Frontal cortex (tissue), 4 donors: ENCODE data around the gene SF3B1. TPM values are rescaled to one million over a fixed set of nuclear protein-coding genes. Genes with fewer than 3 reads are reported as not detected.
A peak's percentile ranks its signal among the peaks of the same experiment; 100 is the strongest.
"Not testable (repeated sequence)": the region's sequence is repeated elsewhere in the genome, so short reads cannot be mapped to it uniquely, and the experiment has no call there.

Experiments used
- DNase-seq, 2 donors: peaks; one replicate each; pipeline ENCODE4 v3.0.0; 2012; ENCODE audit warnings: low spot score in 2 of 2
- FAIRE-seq: peaks from 2 replicates; lab custom pipeline; 2012; peaks lifted over from hg19 to GRCh38; lab: Jason Lieb, UNC
- total RNA-seq: library from RNA; depleted of rRNA; stranded (reverse); fragments of >200 nt; gene quantifications from one replicate; pipeline ENCODE4 v1.2.3, GENCODE V29; 2014
- donor health status: control.
- donor health status: control.
- donor health status: control.

The SF3B1 gene
- 250 TPM for total RNA-seq

GRCh38 chr2:197434541-197435513, at the start of gene SF3B1:
Gene SF3B1, minus strand, starts transcription at chr2:197435028. Its CDS starts 29 bp downstream, at chr2:197434999.
- FAIRE-seq (no peak), DNase-seq (peak; percentile 76 to 88)

DNA sequence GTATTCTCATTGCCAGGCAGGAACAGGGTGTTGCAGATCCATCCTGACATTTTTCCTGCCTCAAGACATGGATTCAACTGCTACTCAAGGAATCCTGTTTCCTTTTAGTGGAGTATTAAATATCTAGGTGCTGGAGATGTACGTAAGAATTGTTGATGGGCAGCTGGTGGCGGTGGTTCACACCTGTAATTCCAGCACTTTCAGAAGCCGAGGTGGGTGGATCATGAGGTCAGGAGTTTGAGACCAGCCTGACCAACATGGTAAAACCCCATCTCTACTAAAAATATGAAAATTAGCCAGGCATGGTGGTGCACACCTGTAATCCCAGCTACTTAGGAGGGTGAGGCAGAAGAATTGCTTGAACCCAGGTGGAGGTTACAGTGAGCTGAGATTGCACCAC, 49.4 kb upstream of the SF3B1 start:
- DNase-seq, FAIRE-seq: not testable (repeated sequence)

DNA sequence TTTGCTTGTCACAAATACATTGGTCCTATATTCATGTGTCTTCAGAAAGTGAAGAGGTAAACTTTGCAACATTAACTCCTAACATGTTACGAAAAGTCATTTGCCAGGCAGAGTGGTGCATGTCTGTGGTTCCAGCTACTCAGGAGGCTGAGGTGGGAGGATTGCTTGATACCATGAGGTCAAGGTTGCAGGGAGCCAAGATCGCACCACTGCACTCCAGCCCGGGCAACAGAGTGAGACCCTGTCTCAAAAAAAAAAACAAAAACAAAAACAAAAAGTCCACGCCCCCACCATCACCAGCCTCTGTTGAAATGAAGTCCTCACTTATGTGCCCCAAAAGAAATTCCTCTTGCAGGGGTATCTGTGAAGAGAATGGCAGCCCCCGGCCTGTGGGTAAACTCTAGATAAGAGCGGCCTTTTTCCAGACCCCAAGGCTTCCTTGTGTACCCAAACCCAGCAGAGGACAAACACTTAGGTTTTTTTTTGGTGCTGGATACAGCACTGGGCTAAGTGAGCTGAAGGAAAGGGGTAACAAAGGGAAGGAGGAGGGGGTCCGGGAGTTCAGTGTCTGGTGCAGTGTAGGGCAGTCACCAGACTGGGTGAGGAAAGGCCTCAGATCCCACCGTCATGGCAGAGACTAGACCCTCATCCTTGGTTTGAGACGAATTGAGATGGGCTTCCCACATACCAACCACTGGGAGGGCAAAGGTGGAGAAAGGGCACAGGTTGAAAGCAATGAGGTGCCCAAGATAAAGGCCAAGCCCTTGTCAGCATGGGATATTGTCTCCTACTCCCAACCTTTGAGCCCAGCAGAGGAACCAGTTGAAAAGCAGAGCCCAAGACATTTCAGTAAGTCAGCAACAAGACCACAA, 45.6 kb upstream of the SF3B1 start:
- DNase-seq (no peak), FAIRE-seq (no peak)

DNA sequence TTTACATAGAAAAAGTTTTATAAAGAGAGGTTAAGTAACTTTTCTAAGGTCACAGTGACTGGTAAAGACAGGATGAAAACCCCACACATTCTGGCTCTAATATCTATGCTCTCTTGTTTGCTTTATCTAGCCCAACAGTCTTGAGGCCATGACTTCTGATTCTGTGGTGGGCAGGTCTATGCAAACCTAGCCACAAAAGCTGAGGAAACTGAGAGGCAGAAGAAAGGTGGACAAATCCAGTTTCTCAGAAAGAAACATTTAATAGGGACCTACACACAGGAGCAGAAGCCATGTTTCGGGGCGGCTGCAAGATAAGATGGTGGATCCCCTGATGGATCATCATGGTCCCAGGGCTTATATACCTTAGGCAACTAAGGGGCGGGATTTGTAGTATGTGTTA, 43.0 kb upstream of the SF3B1 start:
- FAIRE-seq (no peak), DNase-seq (no peak)

- no peak for FAIRE-seq
- no peak for DNase-seq
Observed at GRCh38 chr2:197472166-197472565, 37.3 kb upstream of the SF3B1 start.

DNA sequence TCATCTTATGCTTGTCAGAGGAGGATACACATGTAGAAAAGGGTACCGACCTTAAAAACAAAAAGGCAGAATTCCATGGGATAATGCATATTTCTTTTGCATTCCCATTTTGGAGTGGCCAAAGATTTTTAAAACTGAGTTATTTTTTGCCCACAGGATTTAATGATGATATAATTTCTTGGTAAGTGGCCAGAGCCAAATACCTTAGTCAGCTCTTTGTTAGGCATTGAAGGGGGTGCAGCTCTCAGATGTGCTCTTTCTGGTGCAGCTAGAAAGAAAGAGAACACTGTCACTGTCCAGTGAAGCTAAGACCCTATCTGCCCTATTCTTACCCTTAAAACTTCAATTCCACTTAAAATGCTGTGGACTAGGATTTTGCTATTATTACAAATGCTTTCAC, 29.3 kb upstream of the SF3B1 start:
- no peak for DNase-seq

DNA sequence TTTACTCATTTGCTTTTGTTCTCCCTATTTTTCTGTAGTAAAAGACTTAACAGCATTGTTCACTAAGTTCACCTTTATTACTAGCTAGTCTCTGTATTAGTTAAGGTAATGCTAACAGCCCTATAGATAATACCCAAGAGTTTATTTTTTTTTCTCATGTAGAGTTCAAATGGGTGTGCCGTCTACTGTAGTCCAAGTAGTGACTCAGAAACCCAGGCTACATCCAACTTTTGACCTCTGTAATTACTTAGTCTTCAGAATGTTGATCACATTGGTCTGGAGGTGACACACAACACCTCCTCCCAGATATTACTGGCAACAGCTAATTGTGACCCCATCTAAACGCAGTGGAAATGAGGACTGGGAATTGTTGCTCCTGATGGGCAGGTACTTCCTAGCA, 26.2 kb upstream of the SF3B1 start:
- no peak for DNase-seq
- no peak for FAIRE-seq

More for the DNA sequence above, 29.3 kb upstream of the SF3B1 start:
- no peak for FAIRE-seq

DNA sequence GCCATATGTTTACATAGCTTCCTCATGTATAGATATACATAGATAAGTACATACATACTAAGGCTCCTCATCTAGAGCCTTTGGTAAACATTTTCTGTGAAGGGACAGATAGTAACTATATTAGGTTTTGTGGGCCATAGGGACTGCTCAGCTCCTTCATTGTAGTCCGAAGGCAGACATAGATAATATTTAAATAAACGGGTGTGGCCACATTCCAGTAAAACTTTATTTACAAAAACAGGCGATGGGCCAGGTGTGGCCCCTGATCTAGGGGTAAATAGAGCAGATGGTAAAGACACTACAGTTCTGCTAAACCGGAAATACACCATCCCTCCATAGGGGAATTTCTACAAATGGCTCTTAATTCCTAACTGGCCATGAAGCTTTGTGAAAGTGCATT, 25.8 kb upstream of the SF3B1 start:
- no peak for FAIRE-seq

GRCh38 chr2:197455428-197455827, 20.6 kb upstream of the SF3B1 start:
- FAIRE-seq: no peak
- DNase-seq: no peak

More for the DNA sequence above, 25.8 kb upstream of the SF3B1 start:
- DNase-seq: no peak

GRCh38 chr2:197454923-197455322, 20.1 kb upstream of the SF3B1 start:
- FAIRE-seq: no peak

DNA sequence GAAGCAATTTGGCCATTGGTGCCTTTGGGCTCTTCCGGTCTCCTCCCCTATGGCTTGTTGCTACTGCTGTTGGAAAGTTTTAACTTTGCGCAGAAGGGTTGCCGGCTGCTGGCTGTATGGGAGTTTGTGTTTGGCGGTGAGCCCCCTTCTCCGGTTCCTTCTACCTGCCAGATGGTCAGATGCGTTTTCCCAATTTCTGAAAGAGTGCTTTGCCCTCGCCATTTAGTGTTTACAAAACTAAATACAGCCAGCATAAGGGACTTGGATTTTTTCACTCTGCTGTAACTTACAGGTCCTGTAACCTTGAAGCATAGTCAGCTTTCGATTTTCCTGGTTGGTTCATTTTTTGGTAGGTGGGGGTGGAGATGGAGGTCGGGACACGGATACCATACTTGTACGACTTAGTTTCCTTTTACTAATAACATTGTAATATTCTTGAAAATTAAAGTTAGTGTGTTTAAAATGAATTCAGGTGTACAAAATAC, 19.1 kb upstream of the SF3B1 start:
- FAIRE-seq (no peak), DNase-seq (no peak)

More at GRCh38 chr2:197454923-197455322, 20.1 kb upstream of the SF3B1 start:
- DNase-seq: no peak

DNA sequence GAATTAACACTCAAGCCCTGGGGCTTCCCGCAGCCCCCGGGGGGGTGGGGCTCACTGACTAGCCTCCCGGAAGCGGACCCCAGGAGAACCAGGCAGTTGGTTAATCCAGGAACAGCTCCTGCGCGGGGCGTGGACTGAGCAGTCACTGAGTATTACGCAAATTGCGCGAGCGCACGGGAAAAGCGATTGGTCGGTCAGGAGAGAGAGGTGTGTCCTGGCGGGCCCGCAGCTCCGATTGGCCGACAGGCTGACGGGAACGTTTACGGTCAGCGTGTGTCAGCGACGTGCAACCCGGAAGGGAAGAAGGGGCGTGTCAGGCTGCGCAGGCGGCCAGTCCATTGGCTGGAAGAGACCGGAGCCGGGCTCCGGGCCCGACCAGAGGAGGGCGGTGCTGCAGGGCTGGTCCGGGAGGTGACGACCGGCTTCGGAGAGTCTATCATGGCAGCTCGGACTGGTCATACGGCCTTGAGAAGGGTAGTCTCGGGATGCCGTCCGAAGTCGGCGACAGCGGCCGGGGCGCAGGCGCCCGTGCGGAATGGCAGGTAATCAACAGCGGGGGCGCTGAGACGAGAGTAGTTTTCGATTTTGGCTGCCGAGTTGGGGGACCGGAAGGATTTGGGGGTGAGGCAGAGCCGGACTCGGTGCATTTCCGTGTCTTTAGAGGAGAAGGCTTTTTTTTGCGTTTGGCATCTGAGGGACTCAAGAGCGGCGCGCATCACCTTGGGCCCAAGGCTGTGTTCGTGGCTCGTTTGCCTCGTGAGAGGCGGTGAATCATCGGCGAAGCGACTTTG, 18.5 kb upstream of the SF3B1 start, which contains the start of gene COQ10B:
TSS of gene COQ10B (plus strand) at position 430 of the 791 bp plus-strand sequence. CDS start at position 439, 9 bp downstream.
- FAIRE-seq (peak; percentile 83), DNase-seq (peak; percentile 93 to 95)

DNA sequence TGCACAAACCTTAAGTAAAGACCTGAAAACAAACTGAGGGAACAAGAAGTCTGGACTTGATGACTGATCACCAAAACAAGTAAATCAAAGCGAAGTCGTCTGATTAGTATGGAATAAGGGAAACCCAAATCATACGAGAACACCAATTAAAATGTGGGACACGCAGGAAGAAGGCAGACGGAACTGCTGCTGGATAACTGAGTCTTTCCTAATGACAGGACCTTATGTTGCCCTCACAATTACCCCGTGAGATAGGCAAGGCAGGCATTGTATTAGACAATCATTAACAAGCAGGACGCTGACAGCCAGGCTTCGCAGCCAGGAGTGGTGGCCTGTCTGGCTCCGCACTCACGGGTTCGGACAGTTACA, 17.9 kb upstream of the SF3B1 start:
- DNase-seq (no peak), FAIRE-seq (no peak)

DNA sequence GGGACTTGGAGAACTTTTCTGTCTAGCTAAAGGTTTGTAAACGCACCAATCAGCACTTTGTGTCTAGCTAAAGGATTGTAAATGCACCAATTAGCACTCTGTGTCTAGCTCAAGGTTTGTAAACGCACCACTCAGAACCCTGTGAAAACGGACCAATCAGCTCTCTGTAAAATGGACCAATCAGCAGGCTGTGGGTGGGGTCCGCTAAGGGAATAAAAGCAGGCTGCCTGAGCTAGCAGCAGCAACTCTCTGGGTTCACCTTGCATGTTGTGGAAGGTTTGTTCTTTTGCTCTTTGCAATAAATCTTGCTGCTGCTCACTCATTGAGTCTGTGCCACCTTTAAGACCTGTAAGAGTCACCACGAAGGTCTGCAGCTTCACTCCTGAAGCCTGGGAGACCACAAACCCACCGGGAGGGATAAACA, 16.1 kb upstream of the SF3B1 start:
- not testable (repeated sequence) for FAIRE-seq, DNase-seq

- no peak for DNase-seq
- FAIRE-seq: no peak
Observed at GRCh38 chr2:197450465-197450864, 15.6 kb upstream of the SF3B1 start.

- DNase-seq: no peak
- FAIRE-seq: no peak
Observed at GRCh38 chr2:197446844-197447243, 12.0 kb upstream of the SF3B1 start.

DNA sequence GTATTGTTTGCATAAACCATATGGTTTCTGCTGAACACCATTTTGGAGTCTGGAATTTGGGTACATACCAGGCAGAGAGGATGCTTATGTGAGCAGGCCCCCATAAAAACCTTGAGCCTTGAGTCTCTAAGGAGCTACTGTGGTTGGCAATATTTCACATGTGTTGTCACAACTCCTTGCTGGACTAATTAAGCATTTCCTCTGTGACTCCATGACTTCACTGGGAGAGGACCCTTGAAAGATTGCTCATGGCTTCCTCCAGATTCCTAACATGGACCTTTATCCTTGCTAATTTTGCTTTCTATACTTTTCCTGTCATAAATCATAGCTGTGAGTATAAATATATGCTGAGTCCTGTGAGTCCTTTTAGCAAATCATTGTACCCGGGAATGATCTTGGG, 10.9 kb upstream of the SF3B1 start:
- DNase-seq: no peak

GRCh38 chr2:197442857-197443256, 8.0 kb upstream of the SF3B1 start:
- no peak for FAIRE-seq
- no peak for DNase-seq

More for the DNA sequence above, 10.9 kb upstream of the SF3B1 start:
- FAIRE-seq: no peak

GRCh38 chr2:197437380-197437779, 2.6 kb upstream of the SF3B1 start:
- FAIRE-seq (no peak), DNase-seq (no peak)
